Nephron (organoid): Measurements from ENCODE around the gene TAPBP.
"Not testable (repeated sequence)": the region's sequence is repeated elsewhere in the genome, so short reads cannot be mapped to it uniquely, and the experiment has no call there.

Source experiments
- H3K27ac Mint-ChIP-seq, 3 experiments: 2 replicates each; pipeline ENCODE4 v1.8.0; 2020; ENCODE audit warnings: mixed read lengths in 3 of 3, mild to moderate bottlenecking in 2 of 3, moderate library complexity in 1 of 3
- H3K27me3 Mint-ChIP-seq: 2 replicates; pipeline ENCODE4 v1.8.0; 2021; ENCODE audit warnings: low read depth, mild to moderate bottlenecking, moderate library complexity, mixed read lengths
- H3K36me3 Mint-ChIP-seq: 2 replicates; pipeline ENCODE4 v1.8.0; 2020; ENCODE audit warnings: low read depth, mixed read lengths
- H3K4me1 Mint-ChIP-seq: 2 replicates; pipeline ENCODE4 v1.8.0; 2020; ENCODE audit warnings: mixed read lengths
- H3K4me3 Mint-ChIP-seq, 3 experiments: 2 replicates each; pipeline ENCODE4 v1.8.0; 2020; ENCODE audit warnings: mild to moderate bottlenecking in 3 of 3, mixed read lengths in 3 of 3, moderate library complexity in 2 of 3
- H3K9me3 Mint-ChIP-seq: 2 replicates; pipeline ENCODE4 v1.8.0; 2020; ENCODE audit warnings: mixed read lengths
- CTCF ChIP-seq, 3 experiments: fragments of 200-600 bp; sonication (generic); IDR thresholded peaks; one replicate each; pipeline ENCODE4 v1.5.0; 2021; ENCODE audit warnings: antibody characterized with exemption in 3 of 3; ENCODE audit not compliant: unreplicated experiment in 3 of 3

The TAPBP gene

GRCh38 chr6:33313709-33314514 lies at the start of gene TAPBP:
TSS of gene TAPBP (minus strand) at chr6:33314078. CDS start at chr6:33314041, 37 bp downstream.
- Mint-ChIP-seq H3K4me3 (peak within 1 kb of the TSS; percentile 97 to 98 (median 97)), H3K27ac (peak within 1 kb of the TSS; percentile 95 to 98 (median 96)), H3K36me3 (peaks cover 8% of the 10 kb centered on the region), H3K4me1 (peaks cover 46% of the 10 kb centered on the region), H3K9me3 (no peaks in the 10 kb centered on the region), H3K27me3 (peaks cover 13% of the 10 kb centered on the region)
- TF ChIP-seq CTCF (IDR thresholded peaks at IDR 0.05; ENCODE audit: unreplicated experiment in 3 of 3), result no peak

GRCh38 chr6:33363486-33363885 lies 49.6 kb upstream of the TAPBP start:
- Mint-ChIP-seq H3K27ac (peak overlapping the region in 1 of 3 experiments; percentile 7), H3K4me1 (peaks cover 12% of the 10 kb centered on the region)
- H3K36me3 Mint-ChIP-seq, H3K9me3 Mint-ChIP-seq, H3K4me3 Mint-ChIP-seq, H3K27me3 Mint-ChIP-seq: not testable (repeated sequence)

- H3K4me3 Mint-ChIP-seq, result no peak overlapping the region
- TF ChIP-seq CTCF (IDR thresholded peaks at IDR 0.05; ENCODE audit: unreplicated experiment in 3 of 3), result no peak
- H3K27me3 Mint-ChIP-seq, result no peaks in the 10 kb centered on the region
- H3K27ac Mint-ChIP-seq, result no peak overlapping the region
- H3K4me1 Mint-ChIP-seq, result peaks cover 16% of the 10 kb centered on the region
- no peaks in the 10 kb centered on the region for H3K36me3 Mint-ChIP-seq
- no peaks in the 10 kb centered on the region for H3K9me3 Mint-ChIP-seq
Observed at GRCh38 chr6:33359331-33359730, 45.5 kb upstream of the TAPBP start.

GRCh38 chr6:33357160-33357871 lies 43.4 kb upstream of the TAPBP start:
- H3K4me1 Mint-ChIP-seq, H3K36me3 Mint-ChIP-seq, H3K4me3 Mint-ChIP-seq, H3K9me3 Mint-ChIP-seq, H3K27me3 Mint-ChIP-seq: not testable (repeated sequence)
- peak overlapping the region in 2 of 3 experiments; percentile 66 to 92 for H3K27ac Mint-ChIP-seq

- Mint-ChIP-seq H3K27me3 (no peaks in the 10 kb centered on the region), H3K36me3 (no peaks in the 10 kb centered on the region), H3K4me3 (no peak overlapping the region), H3K27ac (no peak overlapping the region), H3K9me3 (no peaks in the 10 kb centered on the region), H3K4me1 (peaks cover 8% of the 10 kb centered on the region)
- TF ChIP-seq CTCF (IDR thresholded peaks at IDR 0.05; ENCODE audit: unreplicated experiment in 3 of 3), result no peak
Observed at GRCh38 chr6:33356295-33356694, 42.4 kb upstream of the TAPBP start.

GRCh38 chr6:33355860-33356259 lies 42.0 kb upstream of the TAPBP start:
- H3K27me3 Mint-ChIP-seq, H3K9me3 Mint-ChIP-seq, H3K36me3 Mint-ChIP-seq, H3K27ac Mint-ChIP-seq, H3K4me3 Mint-ChIP-seq, H3K4me1 Mint-ChIP-seq: not testable (repeated sequence)

GRCh38 chr6:33347816-33348215 lies 33.9 kb upstream of the TAPBP start:
- Mint-ChIP-seq H3K36me3 (no peaks in the 10 kb centered on the region), H3K9me3 (no peaks in the 10 kb centered on the region), H3K4me1 (peaks cover 14% of the 10 kb centered on the region), H3K27me3 (peaks cover 9% of the 10 kb centered on the region), H3K4me3 (no peak overlapping the region), H3K27ac (peak overlapping the region in 2 of 3 experiments; percentile 3 to 81)
- no peak for TF ChIP-seq CTCF (IDR thresholded peaks at IDR 0.05; ENCODE audit: unreplicated experiment in 3 of 3)

GRCh38 chr6:33346972-33347371 lies 33.1 kb upstream of the TAPBP start:
- H3K27me3 Mint-ChIP-seq, H3K4me3 Mint-ChIP-seq, H3K9me3 Mint-ChIP-seq, H3K27ac Mint-ChIP-seq, H3K36me3 Mint-ChIP-seq: not testable (repeated sequence)
- H3K4me1 Mint-ChIP-seq, result peaks cover 14% of the 10 kb centered on the region
